ENCODE data around the gene UBE2E2. TPM values are rescaled to one million over a fixed set of nuclear protein-coding genes. Genes with fewer than 3 reads are reported as not detected.
"Not testable (repeated sequence)": the region's sequence is repeated elsewhere in the genome, so short reads cannot be mapped to it uniquely, and the experiment has no call there.

UBE2E2 gene
- 44.3 and 58.1 TPM in 2 replicates for total RNA-seq
- polyA plus RNA-seq (2012): 60.5 TPM

- peak; percentile 68 for DNase-seq (ENCODE audit: low read depth)
Observed at GRCh38 chr3:23202921-23203707, at the start of gene UBE2E2. UBE2E2 (plus strand) TSS chr3:23203327.

GRCh38 chr3:23153436-23153835 is 49.7 kb upstream of the UBE2E2 start:
- DNase-seq (ENCODE audit: low read depth): no peak

- no peak for DNase-seq (ENCODE audit: low read depth)
Observed at GRCh38 chr3:23157331-23157730, 45.8 kb upstream of the UBE2E2 start.

- peak; percentile 75 for DNase-seq (ENCODE audit: low read depth)
Observed at GRCh38 chr3:23159929-23160328, 43.2 kb upstream of the UBE2E2 start.

GRCh38 chr3:23161308-23161707 is 41.8 kb upstream of the UBE2E2 start:
- DNase-seq (ENCODE audit: low read depth): no peak

- DNase-seq (ENCODE audit: low read depth): no peak
Observed at GRCh38 chr3:23161896-23162570, 41.1 kb upstream of the UBE2E2 start.

- no peak for DNase-seq (ENCODE audit: low read depth)
Observed at GRCh38 chr3:23162934-23163333, 40.2 kb upstream of the UBE2E2 start.

- no peak for DNase-seq (ENCODE audit: low read depth)
Observed at GRCh38 chr3:23164746-23165145, 38.4 kb upstream of the UBE2E2 start.

- DNase-seq (ENCODE audit: low read depth): no peak
Observed at GRCh38 chr3:23165571-23165970, 37.6 kb upstream of the UBE2E2 start.

- DNase-seq (ENCODE audit: low read depth): no peak
Observed at GRCh38 chr3:23166276-23166675, 36.9 kb upstream of the UBE2E2 start.

- no peak for DNase-seq (ENCODE audit: low read depth)
Observed at GRCh38 chr3:23166845-23167244, 36.3 kb upstream of the UBE2E2 start.

GRCh38 chr3:23169551-23169950 is 33.6 kb upstream of the UBE2E2 start:
- no peak for DNase-seq (ENCODE audit: low read depth)

- no peak for DNase-seq (ENCODE audit: low read depth)
Observed at GRCh38 chr3:23170291-23170690, 32.8 kb upstream of the UBE2E2 start.

- DNase-seq (ENCODE audit: low read depth): no peak
Observed at GRCh38 chr3:23172059-23172458, 31.1 kb upstream of the UBE2E2 start.

- peak; percentile 37 for DNase-seq (ENCODE audit: low read depth)
Observed at GRCh38 chr3:23174426-23175039, 28.6 kb upstream of the UBE2E2 start.

- DNase-seq (ENCODE audit: low read depth): no peak
Observed at GRCh38 chr3:23175341-23176083, 27.6 kb upstream of the UBE2E2 start.

- not testable (repeated sequence) for DNase-seq (ENCODE audit: low read depth)
Observed at GRCh38 chr3:23176839-23177238, 26.3 kb upstream of the UBE2E2 start.

GRCh38 chr3:23182996-23183513 is 20.1 kb upstream of the UBE2E2 start:
- DNase-seq (ENCODE audit: low read depth): no peak

GRCh38 chr3:23183731-23184130 is 19.4 kb upstream of the UBE2E2 start:
- peak; percentile 68 for DNase-seq (ENCODE audit: low read depth)

GRCh38 chr3:23185861-23186260 is 17.3 kb upstream of the UBE2E2 start:
- DNase-seq (ENCODE audit: low read depth): no peak

GRCh38 chr3:23189187-23189586 is 13.9 kb upstream of the UBE2E2 start:
- DNase-seq (ENCODE audit: low read depth): no peak

All from myocyte (in vitro differentiated cells).